Subcutaneous adipose tissue (tissue), 4 donors: Measurements from ENCODE around the gene SNX3. TPM values are rescaled to one million over a fixed set of nuclear protein-coding genes. Genes with fewer than 3 reads are reported as not detected.

Source experiments
- CTCF ChIP-seq: fragments of 450-650 bp; IDR thresholded peaks from one replicate; pipeline ENCODE4 v1.5.1; 2016; ENCODE audit warnings: low read depth, mild to moderate bottlenecking, control low read depth, antibody characterized with exemption, moderate library complexity
- total RNA-seq, 4 donors: library from RNA; depleted of rRNA; stranded (reverse); fragments of >200 nt; gene quantifications; one replicate each; pipeline ENCODE4 v1.1.0, GENCODE V29; 2016

Gene SNX3
- total RNA-seq, 4 donors from 2014 or later, result 181 to 417 (median 207) TPM

- no peak for TF ChIP-seq CTCF
Observed at GRCh38 chr6:108277295-108277694, 16.5 kb upstream of the SNX3 start.

GRCh38 chr6:108275976-108276375 lies 15.1 kb upstream of the SNX3 start:
- TF ChIP-seq CTCF, result no peak

GRCh38 chr6:108274546-108274945 lies 13.7 kb upstream of the SNX3 start:
- no peak for TF ChIP-seq CTCF

GRCh38 chr6:108268845-108269244 lies 8.0 kb upstream of the SNX3 start:
- TF ChIP-seq CTCF, result no peak

GRCh38 chr6:108263371-108263770 lies 2.5 kb upstream of the SNX3 start:
- TF ChIP-seq CTCF, result no peak

- no peak for TF ChIP-seq CTCF
Observed at GRCh38 chr6:108260126-108260808, 573 bp downstream of the SNX3 start.

- TF ChIP-seq CTCF, result no peak
Observed at GRCh38 chr6:108254433-108255410, 6.1 kb downstream of the SNX3 start.
